Astrocyte of the cerebellum (primary cell): ENCODE results near the gene KBTBD8.

Experiments used
- DNase-seq: peaks from one replicate; pipeline ENCODE4 v3.0.0-alpha.2; 2011; ENCODE audit warnings: low read depth
- H3K4me3 ChIP-seq: 2 replicates; pipeline ENCODE4 v1.5.1; 2011; ENCODE audit warnings: mild to moderate bottlenecking, low read depth, low read length, moderate library complexity
- CTCF ChIP-seq: IDR thresholded peaks from 2 replicates; pipeline ENCODE4 v1.5.1; 2012; ENCODE audit warnings: low read length, low read depth, moderate library complexity, mild to moderate bottlenecking; ENCODE audit errors: missing control alignments
- in situ Hi-C: cut with HindIII; loops from 2 replicates; pipeline ENCODE4 v1.10.0; 2017; ENCODE audit warnings: low sequenced_read_pairs

The KBTBD8 gene

GRCh38 chr3:67015702-67016484 lies 17.8 kb downstream of the KBTBD8 start:
- no peak for DNase-seq
- in situ Hi-C loops: no loop called here
- H3K4me3 ChIP-seq: no peak overlapping the region
- no peak for TF ChIP-seq CTCF

GRCh38 chr3:67016522-67017080 lies 18.5 kb downstream of the KBTBD8 start:
- H3K4me3 ChIP-seq: no peak overlapping the region
- no peak for TF ChIP-seq CTCF
- DNase-seq: no peak
- in situ Hi-C loops: no loop called here

GRCh38 chr3:67017211-67017610 lies 19.1 kb downstream of the KBTBD8 start:
- DNase-seq: no peak
- in situ Hi-C loops: no loop called here
- H3K4me3 ChIP-seq: no peak overlapping the region
- TF ChIP-seq CTCF: no peak

- no peak for DNase-seq
- in situ Hi-C loops: no loop called here
- no peak for TF ChIP-seq CTCF
- H3K4me3 ChIP-seq: no peak overlapping the region
Observed at GRCh38 chr3:67018105-67018788, 20.1 kb downstream of the KBTBD8 start.

- no peak for TF ChIP-seq CTCF
- no peak overlapping the region for H3K4me3 ChIP-seq
- in situ Hi-C loops: no loop called here
- no peak for DNase-seq
Observed at GRCh38 chr3:67018789-67019526, 20.9 kb downstream of the KBTBD8 start.
